SK-N-MC (cell line): ENCODE results near the gene DPYSL5.

ENCODE experiments used
- DNase-seq: peaks from one replicate; pipeline ENCODE4 v3.0.0-alpha.2; 2011; ENCODE audit warnings: low read depth, low spot score
- H3K27ac ChIP-seq: fragments of 200-600 bp; sonication (generic); 2 replicates; pipeline ENCODE4 v1.5.1; 2016; ENCODE audit warnings: mixed run types
- H3K36me3 ChIP-seq: fragments of 200-600 bp; sonication (generic); 2 replicates; pipeline ENCODE4 v1.6.1; 2017; ENCODE audit warnings: antibody characterized with exemption, low read length, mixed read lengths; ENCODE audit not compliant: insufficient read depth
- H3K4me3 ChIP-seq: fragments of 200-600 bp; sonication (generic); 2 replicates; pipeline ENCODE4 v1.5.1; 2016
- H3K9ac ChIP-seq: fragments of 200-600 bp; sonication (generic); 2 replicates; pipeline ENCODE4 v1.8.0; 2017; ENCODE audit warnings: mixed run types, mixed read lengths; ENCODE audit not compliant: insufficient read length
- H3K9me3 ChIP-seq: fragments of 200-600 bp; sonication (generic); 2 replicates; pipeline ENCODE4 v1.6.1; 2017; ENCODE audit warnings: low read depth, mild to moderate bottlenecking, antibody characterized with exemption, low read length, moderate library complexity, mixed read lengths
- EZH2 ChIP-seq: fragments of 200-600 bp; sonication (generic); IDR thresholded peaks from one replicate; pipeline ENCODE4 v1.6.1; 2017; ENCODE audit warnings: antibody characterized with exemption
- FOXP2 ChIP-seq: optimal IDR thresholded peaks from 2 replicates; pipeline ENCODE3; 2011; ENCODE audit warnings: mild to moderate bottlenecking, moderate library complexity; ENCODE audit not compliant: insufficient read depth; ENCODE audit errors: extremely low read length, control extremely low read depth
- POLR2AphosphoS5 ChIP-seq: IDR thresholded peaks from 2 replicates; pipeline ENCODE4 v1.6.1; 2012; ENCODE audit warnings: mild to moderate bottlenecking, low read depth, low read length, borderline replicate concordance

The DPYSL5 gene

DNA sequence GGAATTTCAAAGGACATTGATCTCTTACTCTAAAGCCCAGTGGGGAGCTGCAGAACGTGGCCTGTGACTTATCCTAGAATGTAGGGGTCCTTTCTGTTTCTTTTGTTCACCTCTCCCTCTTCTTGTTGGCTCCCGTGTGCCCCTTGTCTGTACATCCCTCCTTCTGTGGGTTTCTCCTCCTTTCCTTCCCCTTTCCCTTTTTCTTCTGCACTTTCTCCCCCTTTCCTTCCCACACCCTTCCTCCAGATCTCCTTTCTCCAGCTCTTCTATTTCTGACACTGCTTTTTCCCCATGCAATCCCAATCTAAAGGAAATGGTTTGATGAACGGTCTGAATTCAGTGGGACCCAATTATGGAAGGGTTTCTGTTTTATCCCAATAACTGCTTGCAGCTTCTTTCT is 87.1 kb downstream of the DPYSL5 start:
- no peak overlapping the region for H3K27ac ChIP-seq
- TF ChIP-seq POLR2AphosphoS5 (no peak), FOXP2 (no peak)
- no peak overlapping the region for H3K4me3 ChIP-seq
- no peak overlapping the region for H3K9ac ChIP-seq
- H3K9me3 ChIP-seq, result no peaks in the 10 kb centered on the region
- H3K36me3 ChIP-seq, result peaks cover 50% of the 10 kb centered on the region; the same call in 1 of the 2 replicates
- no peak for DNase-seq

DNA sequence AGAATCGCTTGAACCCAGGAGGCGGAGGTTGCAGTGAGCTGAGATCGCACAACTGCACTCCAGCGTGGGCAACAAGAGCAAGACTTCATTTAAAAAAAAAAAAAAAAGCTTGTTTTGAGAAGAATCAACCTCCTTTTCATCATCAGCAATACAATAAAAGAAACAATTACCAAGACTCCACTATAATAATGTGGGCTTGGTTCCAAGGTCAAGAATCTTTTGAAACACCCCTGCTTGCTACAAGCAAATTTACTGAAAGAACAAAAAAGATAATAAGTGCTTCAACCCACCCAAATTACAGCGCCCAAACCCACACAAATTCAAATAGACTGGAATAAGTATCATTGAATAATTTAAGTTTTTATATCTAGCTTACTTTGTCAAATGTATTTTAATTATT is 88.9 kb downstream of the DPYSL5 start:
- TF ChIP-seq EZH2 (no peak), POLR2AphosphoS5 (no peak), FOXP2 (no peak)
- Histone ChIP-seq H3K9me3 (no peaks in the 10 kb centered on the region), H3K36me3 (peaks cover 58% of the 10 kb centered on the region)

DNA sequence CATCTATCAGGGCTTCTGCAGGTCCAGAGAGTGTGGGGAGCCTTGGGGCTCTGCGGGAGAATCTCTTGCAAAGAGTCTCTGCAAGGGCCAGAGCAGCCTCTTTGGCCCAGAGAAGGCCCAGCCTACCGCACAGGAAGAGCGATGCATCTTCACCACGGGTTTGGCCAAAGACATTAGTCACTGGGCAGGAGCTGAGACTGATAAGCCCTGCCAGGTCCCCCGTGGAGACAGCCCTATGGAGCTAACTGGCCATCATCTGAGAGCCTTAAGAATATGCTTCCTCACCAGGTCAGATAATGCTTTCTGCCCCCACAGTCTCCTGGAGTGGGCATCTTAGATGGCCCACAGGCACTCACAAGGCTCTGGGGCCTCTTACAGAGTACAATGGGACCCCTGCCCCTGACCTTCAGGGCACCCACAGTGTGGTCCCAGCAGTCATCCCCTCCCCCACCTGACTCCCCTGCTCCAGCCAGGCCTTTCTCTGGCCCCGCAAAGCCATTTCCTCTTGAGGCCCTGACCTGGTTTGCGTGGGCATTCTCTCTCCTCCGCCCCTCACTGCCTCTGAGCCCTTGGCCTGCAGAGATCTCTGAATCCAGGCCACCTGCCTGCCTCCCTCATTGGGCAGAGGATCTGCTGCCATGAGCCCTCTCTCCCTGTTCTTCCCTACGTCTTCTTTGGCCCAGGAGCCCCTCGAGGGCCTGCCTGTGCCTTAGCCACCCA is 90.6 kb downstream of the DPYSL5 start:
- no peak overlapping the region for H3K4me3 ChIP-seq
- H3K9me3 ChIP-seq, result no peaks in the 10 kb centered on the region
- H3K27ac ChIP-seq, result no peak overlapping the region
- DNase-seq, result no peak
- H3K9ac ChIP-seq, result no peak overlapping the region
- H3K36me3 ChIP-seq, result peaks cover 71% of the 10 kb centered on the region
- TF ChIP-seq POLR2AphosphoS5 (no peak), FOXP2 (no peak), EZH2 (no peak)

More for the DNA sequence above, 88.9 kb downstream of the DPYSL5 start:
- no peak overlapping the region for H3K4me3 ChIP-seq
- no peak overlapping the region for H3K27ac ChIP-seq
- no peak for DNase-seq
- no peak overlapping the region for H3K9ac ChIP-seq

DNA sequence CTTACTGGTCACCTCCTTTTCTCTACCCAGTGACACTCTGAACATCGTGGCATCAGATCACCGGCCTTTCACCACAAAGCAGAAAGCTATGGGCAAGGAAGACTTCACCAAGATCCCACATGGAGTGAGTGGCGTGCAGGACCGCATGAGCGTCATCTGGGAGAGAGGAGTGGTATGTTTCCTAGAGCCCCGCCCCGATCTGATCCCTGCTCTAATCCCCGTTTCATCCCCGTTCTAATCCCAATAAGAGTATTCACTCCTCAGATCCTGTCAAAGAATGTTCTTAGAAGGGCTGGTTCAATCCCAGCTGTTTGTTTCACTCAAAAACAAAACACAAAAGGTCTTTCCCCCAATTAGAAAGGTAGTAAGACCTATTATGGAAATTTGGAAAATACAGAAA is 92.1 kb downstream of the DPYSL5 start:
- peaks cover 70% of the 10 kb centered on the region for H3K36me3 ChIP-seq
- H3K27ac ChIP-seq, result no peak overlapping the region
- no peak overlapping the region for H3K9ac ChIP-seq
- no peak for TF ChIP-seq FOXP2
- no peak for DNase-seq
- H3K9me3 ChIP-seq, result no peaks in the 10 kb centered on the region
- no peak overlapping the region for H3K4me3 ChIP-seq

DNA sequence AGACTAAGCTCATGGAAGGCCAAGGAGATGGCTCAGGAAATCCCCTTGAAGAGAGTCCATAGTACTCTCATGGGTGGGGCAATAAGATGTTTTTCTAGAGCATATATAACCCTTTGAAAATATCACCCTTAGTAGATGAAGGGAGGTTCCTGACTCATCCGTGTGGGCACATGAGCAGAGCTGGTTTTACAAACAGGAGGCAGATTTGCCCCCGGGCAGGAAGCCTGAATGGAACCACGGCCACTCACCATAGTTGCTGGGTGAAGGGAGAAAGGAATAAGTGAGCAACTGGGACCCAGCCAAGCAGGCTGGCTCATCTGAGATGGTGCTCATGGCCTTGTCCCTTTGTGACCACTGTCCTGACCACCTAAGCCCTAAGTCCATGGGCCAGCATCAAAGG is 93.6 kb downstream of the DPYSL5 start:
- TF ChIP-seq EZH2 (no peak), FOXP2 (no peak), POLR2AphosphoS5 (no peak)
- Histone ChIP-seq H3K9ac (no peak overlapping the region), H3K4me3 (no peak overlapping the region), H3K9me3 (no peaks in the 10 kb centered on the region), H3K36me3 (peaks cover 71% of the 10 kb centered on the region), H3K27ac (no peak overlapping the region)
- no peak for DNase-seq

DNA sequence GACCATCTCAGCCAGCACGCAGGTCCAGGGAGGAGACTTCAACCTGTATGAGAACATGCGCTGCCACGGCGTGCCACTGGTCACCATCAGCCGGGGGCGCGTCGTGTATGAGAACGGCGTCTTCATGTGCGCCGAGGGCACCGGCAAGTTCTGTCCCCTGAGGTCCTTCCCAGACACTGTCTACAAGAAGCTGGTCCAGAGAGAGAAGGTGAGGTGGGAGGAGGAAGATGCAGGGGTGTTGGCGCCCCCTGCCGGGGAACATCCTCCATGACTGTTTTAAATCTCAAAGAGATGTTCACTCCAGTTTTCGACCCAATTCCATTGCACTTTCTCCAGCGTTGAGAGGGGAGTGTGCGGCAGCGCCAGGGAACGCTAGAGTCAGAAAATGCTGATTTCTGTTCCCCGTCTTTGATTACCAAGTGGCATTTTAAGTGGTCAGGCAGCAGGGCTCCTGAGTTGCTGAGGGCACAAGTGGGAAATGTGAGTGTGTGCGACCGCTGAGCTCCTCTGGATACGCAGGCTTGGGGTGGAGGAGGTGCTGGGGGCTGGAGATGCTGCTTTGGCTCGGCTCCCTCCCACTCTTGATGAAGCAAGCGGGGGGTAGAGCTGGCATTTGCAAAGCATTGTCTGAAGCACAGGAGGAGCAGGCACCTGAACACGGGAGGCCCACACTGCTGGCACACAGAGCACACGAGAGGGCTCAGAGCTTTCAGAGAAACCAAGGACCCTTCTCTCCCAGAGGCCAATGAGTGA is 94.8 kb downstream of the DPYSL5 start:
- Histone ChIP-seq H3K27ac (no peak overlapping the region), H3K36me3 (peaks cover 79% of the 10 kb centered on the region), H3K9me3 (no peaks in the 10 kb centered on the region), H3K4me3 (no peak overlapping the region), H3K9ac (no peak overlapping the region)
- DNase-seq, result no peak
- TF ChIP-seq EZH2, result no peak
- TF ChIP-seq POLR2AphosphoS5, result no peak
- TF ChIP-seq FOXP2, result no peak

- no peak for TF ChIP-seq FOXP2
- TF ChIP-seq EZH2, result no peak
- no peak for TF ChIP-seq POLR2AphosphoS5
- DNase-seq, result no peak
- peaks cover 69% of the 10 kb centered on the region for H3K36me3 ChIP-seq
- no peak overlapping the region for H3K4me3 ChIP-seq
- H3K9ac ChIP-seq, result no peak overlapping the region
- no peak overlapping the region for H3K27ac ChIP-seq
- H3K9me3 ChIP-seq, result no peaks in the 10 kb centered on the region
Measured at GRCh38 chr2:26945991-26946750, 98.2 kb downstream of the DPYSL5 start.
